OCI-LY7 (cell line): ENCODE measurements around the gene CCDC185.

Experiments used
- EZH2phosphoT487 ChIP-seq: fragments of 200-600 bp; sonication (generic); IDR thresholded peaks from 2 replicates; pipeline ENCODE4 v1.6.1; 2018; ENCODE audit warnings: low read depth, borderline replicate concordance, mild to moderate bottlenecking, mixed run types, antibody characterized with exemption, low read length, moderate library complexity, mixed read lengths
- TF ChIP-seq, protein P1 (sequence below): fragments of 200-600 bp; sonication (generic); conservative IDR thresholded peaks from 2 replicates; pipeline ENCODE4 v1.5.1; 2014; ENCODE audit warnings: mild to moderate bottlenecking, antibody characterized with exemption, low read length, moderate library complexity, mixed read lengths

- TF ChIP-seq, protein P1, sequence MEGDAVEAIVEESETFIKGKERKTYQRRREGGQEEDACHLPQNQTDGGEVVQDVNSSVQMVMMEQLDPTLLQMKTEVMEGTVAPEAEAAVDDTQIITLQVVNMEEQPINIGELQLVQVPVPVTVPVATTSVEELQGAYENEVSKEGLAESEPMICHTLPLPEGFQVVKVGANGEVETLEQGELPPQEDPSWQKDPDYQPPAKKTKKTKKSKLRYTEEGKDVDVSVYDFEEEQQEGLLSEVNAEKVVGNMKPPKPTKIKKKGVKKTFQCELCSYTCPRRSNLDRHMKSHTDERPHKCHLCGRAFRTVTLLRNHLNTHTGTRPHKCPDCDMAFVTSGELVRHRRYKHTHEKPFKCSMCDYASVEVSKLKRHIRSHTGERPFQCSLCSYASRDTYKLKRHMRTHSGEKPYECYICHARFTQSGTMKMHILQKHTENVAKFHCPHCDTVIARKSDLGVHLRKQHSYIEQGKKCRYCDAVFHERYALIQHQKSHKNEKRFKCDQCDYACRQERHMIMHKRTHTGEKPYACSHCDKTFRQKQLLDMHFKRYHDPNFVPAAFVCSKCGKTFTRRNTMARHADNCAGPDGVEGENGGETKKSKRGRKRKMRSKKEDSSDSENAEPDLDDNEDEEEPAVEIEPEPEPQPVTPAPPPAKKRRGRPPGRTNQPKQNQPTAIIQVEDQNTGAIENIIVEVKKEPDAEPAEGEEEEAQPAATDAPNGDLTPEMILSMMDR, result no peak
- TF ChIP-seq EZH2phosphoT487, result no peak
These were observed 20.0 kb downstream of the CCDC185 start for GRCh38 chr1:223413216-223413615.
